Upper lobe of right lung (tissue), 1 donor: ENCODE measurements around the gene B3GAT3. TPM values are rescaled to one million over a fixed set of nuclear protein-coding genes. Genes with fewer than 3 reads are reported as not detected.

Experiments used
- ATAC-seq: fragments of 200-7000 bp; cut with Tn5 transposase; one replicate; pipeline ENCODE4 v1.9.1; 2020; ENCODE audit warnings: mild to moderate bottlenecking, moderate library complexity
- DNase-seq: peaks from one replicate; pipeline ENCODE4 v3.0.0-alpha.2; 2020
- H3K27ac ChIP-seq: fragments of 200-600 bp; one replicate; pipeline ENCODE4 v1.8.0; 2022
- H3K27me3 ChIP-seq: fragments of 200-600 bp; one replicate; pipeline ENCODE4 v1.8.0; 2022; ENCODE audit warnings: mild to moderate bottlenecking
- H3K36me3 ChIP-seq: fragments of 200-600 bp; one replicate; pipeline ENCODE4 v1.8.0; 2022
- H3K4me1 ChIP-seq: fragments of 200-600 bp; one replicate; pipeline ENCODE4 v1.8.0; 2022
- H3K4me3 ChIP-seq: fragments of 200-600 bp; one replicate; pipeline ENCODE4 v1.8.0; 2022; ENCODE audit warnings: mild to moderate bottlenecking
- H3K9me3 ChIP-seq: fragments of 200-600 bp; one replicate; pipeline ENCODE4 v1.8.0; 2022
- intact Hi-C: fragments of 100-400 bp; cut with DNase I; formaldehyde crosslinking; loops from one replicate; pipeline ENCODE4 v1.11.0; 2022
- microRNA-seq: library from miRNA; unstranded; fragments of <30 nt; microRNA quantifications from one replicate; pipeline ENCODE4 v1.2.0, GENCODE V29; 2020; ENCODE audit warnings: borderline microRNAs expressed
- total RNA-seq: library from RNA; stranded (reverse); fragmentation: NEBNext Ultra II Directional; extraction: Animal tissue kit (Norgen Biotek cat#: 25700); gene quantifications from one replicate; pipeline ENCODE4 v1.2.1, GENCODE V29; 2021
- TF ChIP-seq, protein P1 (sequence below): fragments of 200-600 bp; IDR thresholded peaks from one replicate; pipeline ENCODE4 v1.8.0; 2022; ENCODE audit warnings: antibody characterized with exemption
- donor health status: DM: no; HTN: yes; CAD: no; lungs with severe emphysema.

Gene B3GAT3
- total RNA-seq, 1 donor from 2014 or later = 40.1 TPM

GRCh38 chr11:62569611-62570010 lies 52.2 kb downstream of the B3GAT3 start:
- H3K4me3 ChIP-seq = no peak overlapping the region
- TF ChIP-seq, protein P1, sequence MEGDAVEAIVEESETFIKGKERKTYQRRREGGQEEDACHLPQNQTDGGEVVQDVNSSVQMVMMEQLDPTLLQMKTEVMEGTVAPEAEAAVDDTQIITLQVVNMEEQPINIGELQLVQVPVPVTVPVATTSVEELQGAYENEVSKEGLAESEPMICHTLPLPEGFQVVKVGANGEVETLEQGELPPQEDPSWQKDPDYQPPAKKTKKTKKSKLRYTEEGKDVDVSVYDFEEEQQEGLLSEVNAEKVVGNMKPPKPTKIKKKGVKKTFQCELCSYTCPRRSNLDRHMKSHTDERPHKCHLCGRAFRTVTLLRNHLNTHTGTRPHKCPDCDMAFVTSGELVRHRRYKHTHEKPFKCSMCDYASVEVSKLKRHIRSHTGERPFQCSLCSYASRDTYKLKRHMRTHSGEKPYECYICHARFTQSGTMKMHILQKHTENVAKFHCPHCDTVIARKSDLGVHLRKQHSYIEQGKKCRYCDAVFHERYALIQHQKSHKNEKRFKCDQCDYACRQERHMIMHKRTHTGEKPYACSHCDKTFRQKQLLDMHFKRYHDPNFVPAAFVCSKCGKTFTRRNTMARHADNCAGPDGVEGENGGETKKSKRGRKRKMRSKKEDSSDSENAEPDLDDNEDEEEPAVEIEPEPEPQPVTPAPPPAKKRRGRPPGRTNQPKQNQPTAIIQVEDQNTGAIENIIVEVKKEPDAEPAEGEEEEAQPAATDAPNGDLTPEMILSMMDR = no peak
- peaks cover 13% of the 10 kb centered on the region for H3K4me1 ChIP-seq
- ATAC-seq (no peak), DNase-seq (no peak)
- H3K27me3 ChIP-seq = no peaks in the 10 kb centered on the region
- H3K27ac ChIP-seq = no peak overlapping the region
- intact Hi-C loops = loop anchor here (5.0 kb wide), 1 partner anchor 147 kb away; no protein-coding TSS in a partner anchor
- H3K36me3 ChIP-seq = peaks cover 76% of the 10 kb centered on the region
- no peaks in the 10 kb centered on the region for H3K9me3 ChIP-seq

- ATAC-seq = no peak
- Histone ChIP-seq H3K27ac (no peak overlapping the region), H3K4me1 (peaks cover 5% of the 10 kb centered on the region), H3K9me3 (no peaks in the 10 kb centered on the region), H3K36me3 (peaks cover 95% of the 10 kb centered on the region), H3K4me3 (no peak overlapping the region), H3K27me3 (no peaks in the 10 kb centered on the region)
- intact Hi-C loops = loop anchor here (5.0 kb wide), 1 partner anchor 145 kb away; no protein-coding TSS in a partner anchor
- no peak for DNase-seq
- TF ChIP-seq, protein P1 = no peak
Observed at GRCh38 chr11:62567018-62567633, 54.7 kb downstream of the B3GAT3 start.

GRCh38 chr11:62566247-62566646 lies 55.5 kb downstream of the B3GAT3 start:
- Histone ChIP-seq H3K27ac (no peak overlapping the region), H3K4me1 (no peaks in the 10 kb centered on the region), H3K36me3 (peaks cover 95% of the 10 kb centered on the region), H3K9me3 (no peaks in the 10 kb centered on the region), H3K4me3 (no peak overlapping the region), H3K27me3 (no peaks in the 10 kb centered on the region)
- no peak for DNase-seq
- TF ChIP-seq, protein P1 = no peak
- intact Hi-C loops = loop anchor here (5.0 kb wide), 1 partner anchor 144 kb away; no protein-coding TSS in a partner anchor
- no peak for ATAC-seq

Small RNA genes lying within 50 kb of the gene (microRNA-seq; reads per million reads assigned to microRNA genes)
- gene MIR6747 = not detected

Other genes starting within 250 kb of the B3GAT3 start
- 5.4 TPM for gene SCGB1A1, start 203.0 kb downstream of the B3GAT3 start, total RNA-seq
- 819 TPM for gene AHNAK, start 75.2 kb downstream of the B3GAT3 start, total RNA-seq
- gene EEF1G, start 48.1 kb downstream of the B3GAT3 start, total RNA-seq = 847 TPM
- gene TUT1, start 30.5 kb downstream of the B3GAT3 start, total RNA-seq = 17.6 TPM
- gene MTA2, start 20.1 kb downstream of the B3GAT3 start, total RNA-seq = 75.0 TPM
- 91.1 TPM for gene EML3, start 9.2 kb downstream of the B3GAT3 start, total RNA-seq
- gene ROM1, start 8.7 kb downstream of the B3GAT3 start, total RNA-seq = 5.2 TPM
- 229 TPM for gene GANAB, start 24.6 kb upstream of the B3GAT3 start, total RNA-seq
- gene INTS5, start 31.3 kb upstream of the B3GAT3 start, total RNA-seq = 18.8 TPM
- 41.7 TPM for gene C11orf98, start 43.2 kb upstream of the B3GAT3 start, total RNA-seq
- gene CSKMT, start 43.3 kb upstream of the B3GAT3 start, total RNA-seq = 14.6 TPM
- 5.7 TPM for gene UQCC3, start 49.7 kb upstream of the B3GAT3 start, total RNA-seq
- 6.1 TPM for gene LBHD1, start 50.3 kb upstream of the B3GAT3 start, total RNA-seq
- 95.2 TPM for gene UBXN1, start 57.1 kb upstream of the B3GAT3 start, total RNA-seq
- gene LRRN4CL, start 67.5 kb upstream of the B3GAT3 start, total RNA-seq = 2.0 TPM
- 65.6 TPM for gene BSCL2, start 85.4 kb upstream of the B3GAT3 start, total RNA-seq
- gene GNG3, start 85.7 kb upstream of the B3GAT3 start, total RNA-seq = not detected
- gene HNRNPUL2, start 105.5 kb upstream of the B3GAT3 start, total RNA-seq = 43.1 TPM
- 31.3 TPM for gene TTC9C, start 106.5 kb upstream of the B3GAT3 start, total RNA-seq
- 12.5 TPM for gene ZBTB3, start 132.2 kb upstream of the B3GAT3 start, total RNA-seq
- 54.7 TPM for gene POLR2G, start 139.6 kb upstream of the B3GAT3 start, total RNA-seq
- gene TAF6L, start 149.4 kb upstream of the B3GAT3 start, total RNA-seq = 23.9 TPM
- 52.4 TPM for gene TMEM179B, start 165.4 kb upstream of the B3GAT3 start, total RNA-seq
- 14.8 TPM for gene TMEM223, start 170.0 kb upstream of the B3GAT3 start, total RNA-seq
- 96.2 TPM for gene NXF1, start 183.5 kb upstream of the B3GAT3 start, total RNA-seq
- 40.9 TPM for gene STX5, start 210.1 kb upstream of the B3GAT3 start, total RNA-seq
- not detected for gene TEX54, start 210.9 kb upstream of the B3GAT3 start, total RNA-seq
- 43.9 TPM for gene WDR74, start 217.6 kb upstream of the B3GAT3 start, total RNA-seq